H9 (cell line): ENCODE results near the gene TK2. TPM values are rescaled to one million over a fixed set of nuclear protein-coding genes. Genes with fewer than 3 reads are reported as not detected.

Experiments used
- DNase-seq: peaks from one replicate; pipeline ENCODE4 v3.0.0-alpha.2; 2017
- H2AFZ ChIP-seq: one replicate; pipeline ENCODE4 v1.6.1; 2013; ENCODE audit warnings: mild to moderate bottlenecking, low read length, control low read depth, moderate library complexity
- H2AK5ac ChIP-seq: 2 replicates; pipeline ENCODE4 v1.6.1; 2013; ENCODE audit warnings: low read length, control low read depth, mixed read lengths; ENCODE audit not compliant: insufficient read length
- H2BK120ac ChIP-seq: one replicate; pipeline ENCODE4 v1.6.1; 2013; ENCODE audit warnings: low read depth, mild to moderate bottlenecking, low read length, control low read depth, inconsistent platforms; ENCODE audit not compliant: poor library complexity, severe bottlenecking
- H2BK12ac ChIP-seq: 2 replicates; pipeline ENCODE4 v1.6.1; 2013; ENCODE audit warnings: low read length, control low read depth, mixed read lengths, low read depth; ENCODE audit not compliant: insufficient read length
- H2BK15ac ChIP-seq: 2 replicates; pipeline ENCODE4 v1.6.1; 2013; ENCODE audit warnings: low read depth, low read length, control low read depth
- H2BK20ac ChIP-seq: one replicate; pipeline ENCODE4 v1.6.1; 2013; ENCODE audit warnings: low read depth, mild to moderate bottlenecking, low read length, control low read depth, inconsistent platforms; ENCODE audit not compliant: poor library complexity, severe bottlenecking
- H2BK5ac ChIP-seq: 2 replicates; pipeline ENCODE4 v1.6.1; 2013; ENCODE audit warnings: low read length, control low read depth, mixed read lengths; ENCODE audit not compliant: insufficient read length
- H3K14ac ChIP-seq: 2 replicates; pipeline ENCODE4 v1.6.1; 2013; ENCODE audit warnings: low read length, control low read depth; ENCODE audit not compliant: insufficient read depth
- H3K18ac ChIP-seq: 2 replicates; pipeline ENCODE4 v1.6.1; 2013; ENCODE audit warnings: low read depth, mild to moderate bottlenecking, mixed read lengths, low read length, control low read depth; ENCODE audit not compliant: insufficient read length
- H3K23ac ChIP-seq: 2 replicates; pipeline ENCODE4 v1.6.1; 2013; ENCODE audit warnings: low read length, control low read depth, mixed read lengths, low read depth; ENCODE audit not compliant: insufficient read length
- H3K23me2 ChIP-seq: 2 replicates; pipeline ENCODE4 v1.6.1; 2013; ENCODE audit warnings: low read depth, mild to moderate bottlenecking, mixed read lengths, low read length, control low read depth; ENCODE audit not compliant: insufficient read length, poor library complexity, severe bottlenecking
- H3K27ac ChIP-seq: 2 replicates; pipeline ENCODE4 v1.5.1; 2013; ENCODE audit warnings: low read length, control low read depth, mixed read lengths, low read depth; ENCODE audit not compliant: insufficient read length
- H3K27me3 ChIP-seq: 2 replicates; pipeline ENCODE4 v1.6.1; 2013; ENCODE audit warnings: low read length, control low read depth, inconsistent platforms; ENCODE audit not compliant: insufficient read depth
- H3K4ac ChIP-seq: 2 replicates; pipeline ENCODE4 v1.6.1; 2013; ENCODE audit warnings: low read depth, mild to moderate bottlenecking, control low read depth, inconsistent platforms, low read length, moderate library complexity
- H3K4me1 ChIP-seq: 2 replicates; pipeline ENCODE4 v1.6.1; 2013; ENCODE audit warnings: low read length, control low read depth, inconsistent platforms; ENCODE audit not compliant: insufficient read depth
- H3K4me2 ChIP-seq: 2 replicates; pipeline ENCODE4 v1.6.1; 2013; ENCODE audit warnings: low read length, control low read depth, mixed read lengths; ENCODE audit not compliant: insufficient read length, insufficient read depth
- H3K56ac ChIP-seq: 2 replicates; pipeline ENCODE4 v1.6.1; 2013; ENCODE audit warnings: low read depth, mild to moderate bottlenecking, mixed read lengths, low read length, control low read depth; ENCODE audit not compliant: insufficient read length
- H3K79me1 ChIP-seq: 2 replicates; pipeline ENCODE4 v1.6.1; 2013; ENCODE audit warnings: low read depth, mild to moderate bottlenecking, moderate library complexity, low read length, control low read depth, inconsistent platforms; ENCODE audit not compliant: insufficient read depth, poor library complexity, severe bottlenecking
- H3K79me2 ChIP-seq: 2 replicates; pipeline ENCODE4 v1.6.1; 2013; ENCODE audit warnings: low read length, control low read depth, inconsistent platforms; ENCODE audit not compliant: insufficient read depth
- H3K9ac ChIP-seq: 2 replicates; pipeline ENCODE4 v1.6.1; 2013; ENCODE audit warnings: low read length, control low read depth, mixed read lengths; ENCODE audit not compliant: insufficient read length; ENCODE audit errors: extremely low read depth
- H3K9me3 ChIP-seq: one replicate; pipeline ENCODE4 v1.6.1; 2013; ENCODE audit warnings: low read depth, low read length, inconsistent platforms; ENCODE audit not compliant: control insufficient read depth
- H3T11ph ChIP-seq: one replicate; pipeline ENCODE4 v1.6.1; 2013; ENCODE audit warnings: mild to moderate bottlenecking, low read length, control low read depth, inconsistent platforms
- H4K20me1 ChIP-seq: one replicate; pipeline ENCODE4 v1.6.1; 2013; ENCODE audit not compliant: control insufficient read depth, insufficient read length, insufficient read depth
- H4K5ac ChIP-seq: 2 replicates; pipeline ENCODE4 v1.6.1; 2013; ENCODE audit warnings: low read depth, mild to moderate bottlenecking, mixed read lengths, low read length, control low read depth; ENCODE audit not compliant: insufficient read length
- H4K8ac ChIP-seq: replicated peaks from 2 replicates; pipeline ENCODE4 v1.6.1; 2013; ENCODE audit warnings: low read length, control low read depth, mixed read lengths, low read depth; ENCODE audit not compliant: insufficient read length
- H4K91ac ChIP-seq: 2 replicates; pipeline ENCODE4 v1.6.1; 2013; ENCODE audit warnings: low read depth, mild to moderate bottlenecking, moderate library complexity, mixed read lengths, low read length, control low read depth; ENCODE audit not compliant: insufficient read length
- H3K27ac Mint-ChIP-seq, 3 experiments: 2 replicates in 2 of 3; 3 replicates in 1 of 3; pipeline ENCODE4 v1.8.0; 2020 to 2021; ENCODE audit warnings: mixed read lengths in 3 of 3, mild to moderate bottlenecking in 1 of 3, moderate library complexity in 1 of 3
- H3K27me3 Mint-ChIP-seq: 2 replicates; pipeline ENCODE4 v1.8.0; 2021; ENCODE audit warnings: low read depth, mild to moderate bottlenecking, moderate library complexity, mixed read lengths
- H3K36me3 Mint-ChIP-seq, 3 experiments: 2 replicates in 2 of 3; 3 replicates in 1 of 3; pipeline ENCODE4 v1.8.0; 2020 to 2021; ENCODE audit warnings: low read depth in 3 of 3, mixed read lengths in 3 of 3; ENCODE audit not compliant: insufficient read depth in 1 of 3
- H3K4me1 Mint-ChIP-seq, 2 experiments: 2 replicates each; pipeline ENCODE4 v1.8.0; 2020; ENCODE audit warnings: mixed read lengths in 2 of 2
- H3K4me3 Mint-ChIP-seq, 2 experiments: 2 replicates in 1 of 2; 3 replicates in 1 of 2; pipeline ENCODE4 v1.8.0; 2020 to 2021; ENCODE audit warnings: mild to moderate bottlenecking in 2 of 2, mixed read lengths in 2 of 2, moderate library complexity in 1 of 2
- H3K9me3 Mint-ChIP-seq, 2 experiments: 2 replicates in 1 of 2; 3 replicates in 1 of 2; pipeline ENCODE4 v1.8.0; 2020; ENCODE audit warnings: mild to moderate bottlenecking in 2 of 2, mixed read lengths in 2 of 2, moderate library complexity in 1 of 2
- WGBS: extraction: QIAGEN DNeasy Blood & Tissue Kit; methylation state at CpG from one replicate; pipeline ENCODE4 v1.1.7; 2013; ENCODE audit warnings: missing lambda C conversion rate, low lambda C conversion rate, mixed read lengths; ENCODE audit not compliant: insufficient read length; ENCODE audit errors: extremely low coverage; 5-methylcytosine and 5-hydroxymethylcytosine counted together
- total RNA-seq: library from RNA; stranded (reverse); gene quantifications from 2 replicates; pipeline ENCODE4 v1.2.1, GENCODE V29; 2021
- TF ChIP-seq, protein P1 (sequence below): fragments of 200-600 bp; sonication (generic); conservative IDR thresholded peaks from 3 replicates; pipeline ENCODE4 v1.8.0; 2021; ENCODE audit warnings: antibody characterized with exemption, mild to moderate bottlenecking

TK2 gene
- total RNA-seq, 1 experiment from 2014 or later, result 5.2 TPM

DNA sequence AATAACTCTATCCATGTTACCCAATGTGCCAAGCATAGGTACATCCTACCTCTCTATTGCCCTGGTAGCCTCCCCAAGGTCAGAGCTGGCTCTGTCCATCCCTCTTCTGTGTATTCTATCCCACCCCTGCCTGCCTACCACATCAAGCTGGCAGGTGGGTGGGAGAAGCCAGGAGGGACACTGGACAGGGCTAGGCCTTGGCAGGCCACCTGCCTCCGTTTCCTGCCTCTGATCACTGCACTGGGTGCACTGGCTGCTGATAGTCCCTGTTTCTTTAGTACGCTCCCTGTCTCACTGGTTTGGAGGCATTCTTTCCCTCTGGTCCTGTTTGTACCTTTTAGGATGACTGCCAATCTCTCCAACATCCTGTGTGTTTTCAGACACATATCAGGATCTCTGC is 12.7 kb downstream of the TK2 start:
- H3K4me2 ChIP-seq, result no peak overlapping the region
- Mint-ChIP-seq H3K4me3 (no peak overlapping the region), H3K4me1 (peaks cover 9% of the 10 kb centered on the region in 2 experiments), H3K27ac (no peak overlapping the region; a peak in 1 of 7 replicates), H3K27me3 (no peaks in the 10 kb centered on the region), H3K9me3 (no peaks in the 10 kb centered on the region), H3K36me3 (no peaks in the 10 kb centered on the region; a peak in 1 of 7 replicates)
- no peaks in the 10 kb centered on the region for H3K9me3 ChIP-seq
- H2BK20ac ChIP-seq, result no peak overlapping the region
- H2AK5ac ChIP-seq, result no peak overlapping the region
- no peaks in the 10 kb centered on the region for H3K23me2 ChIP-seq
- H2BK15ac ChIP-seq, result no peak overlapping the region
- H3K79me1 ChIP-seq, result no peaks in the 10 kb centered on the region
- H3K9ac ChIP-seq, result no peak overlapping the region
- TF ChIP-seq, protein P1, sequence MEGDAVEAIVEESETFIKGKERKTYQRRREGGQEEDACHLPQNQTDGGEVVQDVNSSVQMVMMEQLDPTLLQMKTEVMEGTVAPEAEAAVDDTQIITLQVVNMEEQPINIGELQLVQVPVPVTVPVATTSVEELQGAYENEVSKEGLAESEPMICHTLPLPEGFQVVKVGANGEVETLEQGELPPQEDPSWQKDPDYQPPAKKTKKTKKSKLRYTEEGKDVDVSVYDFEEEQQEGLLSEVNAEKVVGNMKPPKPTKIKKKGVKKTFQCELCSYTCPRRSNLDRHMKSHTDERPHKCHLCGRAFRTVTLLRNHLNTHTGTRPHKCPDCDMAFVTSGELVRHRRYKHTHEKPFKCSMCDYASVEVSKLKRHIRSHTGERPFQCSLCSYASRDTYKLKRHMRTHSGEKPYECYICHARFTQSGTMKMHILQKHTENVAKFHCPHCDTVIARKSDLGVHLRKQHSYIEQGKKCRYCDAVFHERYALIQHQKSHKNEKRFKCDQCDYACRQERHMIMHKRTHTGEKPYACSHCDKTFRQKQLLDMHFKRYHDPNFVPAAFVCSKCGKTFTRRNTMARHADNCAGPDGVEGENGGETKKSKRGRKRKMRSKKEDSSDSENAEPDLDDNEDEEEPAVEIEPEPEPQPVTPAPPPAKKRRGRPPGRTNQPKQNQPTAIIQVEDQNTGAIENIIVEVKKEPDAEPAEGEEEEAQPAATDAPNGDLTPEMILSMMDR, result no peak
- H2AFZ ChIP-seq, result no peak overlapping the region
- H3K27me3 ChIP-seq, result no peaks in the 10 kb centered on the region
- no peak overlapping the region for H3K56ac ChIP-seq
- H4K20me1 ChIP-seq, result no peaks in the 10 kb centered on the region
- no peak overlapping the region for H2BK120ac ChIP-seq
- H2BK5ac ChIP-seq, result no peak overlapping the region
- no peak overlapping the region for H3K14ac ChIP-seq
- H3K23ac ChIP-seq, result no peak overlapping the region
- H3K4ac ChIP-seq, result no peak overlapping the region
- no peak overlapping the region for H4K91ac ChIP-seq
- no peak overlapping the region for H3K18ac ChIP-seq
- no peak overlapping the region for H3K27ac ChIP-seq
- H3T11ph ChIP-seq, result no peak overlapping the region
- H4K8ac ChIP-seq, result no peak overlapping the region
- WGBS, result no CpG with 5 or more reads among the region's 2 CpGs
- H4K5ac ChIP-seq, result no peak overlapping the region
- no peak overlapping the region for H2BK12ac ChIP-seq
- H3K4me1 ChIP-seq, result peaks cover 5% of the 10 kb centered on the region; the same call in 1 of the 2 replicates
- no peak for DNase-seq
- H3K79me2 ChIP-seq, result no peaks in the 10 kb centered on the region
